Uterus (tissue), 2 donors: Measurements from ENCODE around the gene ST6GALNAC3.

ENCODE experiments used
- POLR2A ChIP-seq, 2 donors: fragments of 450-650 bp; IDR thresholded peaks; one replicate each; pipeline ENCODE4 v1.6.1; 2016; ENCODE audit warnings: antibody characterized with exemption in 2 of 2, mild to moderate bottlenecking in 1 of 2, moderate library complexity in 1 of 2
- TF ChIP-seq, protein P1 (sequence below), 4 experiments: fragments of 200-600 bp in 2 of 4; fragments of 450-650 bp in 2 of 4; sonication (generic) in 2 of 4; IDR thresholded peaks; one replicate each; pipeline ENCODE4 v1.5.1; 2016 to 2019; ENCODE audit warnings: antibody characterized with exemption in 4 of 4, mild to moderate bottlenecking in 2 of 4, moderate library complexity in 1 of 4

DNA sequence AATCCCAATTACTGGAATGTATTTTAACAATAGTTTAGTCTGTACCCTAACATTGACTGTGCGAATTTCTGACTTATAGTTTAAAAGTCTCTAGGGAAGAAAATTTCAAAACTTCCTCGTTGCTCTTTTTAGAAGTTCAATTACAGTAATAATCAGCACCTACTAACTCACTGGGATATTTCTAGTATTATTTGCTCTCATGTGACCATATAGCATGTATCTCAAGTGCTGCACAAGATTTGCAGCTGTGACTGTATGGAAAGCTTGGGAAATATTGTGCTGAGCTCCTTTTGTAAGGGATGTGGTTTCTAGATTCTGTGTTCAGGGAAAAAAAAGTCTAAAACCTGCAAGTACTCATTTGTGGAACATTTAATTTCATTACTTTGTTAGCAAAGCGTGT is 153.1 kb downstream of the ST6GALNAC3 start:
- TF ChIP-seq, protein P1, sequence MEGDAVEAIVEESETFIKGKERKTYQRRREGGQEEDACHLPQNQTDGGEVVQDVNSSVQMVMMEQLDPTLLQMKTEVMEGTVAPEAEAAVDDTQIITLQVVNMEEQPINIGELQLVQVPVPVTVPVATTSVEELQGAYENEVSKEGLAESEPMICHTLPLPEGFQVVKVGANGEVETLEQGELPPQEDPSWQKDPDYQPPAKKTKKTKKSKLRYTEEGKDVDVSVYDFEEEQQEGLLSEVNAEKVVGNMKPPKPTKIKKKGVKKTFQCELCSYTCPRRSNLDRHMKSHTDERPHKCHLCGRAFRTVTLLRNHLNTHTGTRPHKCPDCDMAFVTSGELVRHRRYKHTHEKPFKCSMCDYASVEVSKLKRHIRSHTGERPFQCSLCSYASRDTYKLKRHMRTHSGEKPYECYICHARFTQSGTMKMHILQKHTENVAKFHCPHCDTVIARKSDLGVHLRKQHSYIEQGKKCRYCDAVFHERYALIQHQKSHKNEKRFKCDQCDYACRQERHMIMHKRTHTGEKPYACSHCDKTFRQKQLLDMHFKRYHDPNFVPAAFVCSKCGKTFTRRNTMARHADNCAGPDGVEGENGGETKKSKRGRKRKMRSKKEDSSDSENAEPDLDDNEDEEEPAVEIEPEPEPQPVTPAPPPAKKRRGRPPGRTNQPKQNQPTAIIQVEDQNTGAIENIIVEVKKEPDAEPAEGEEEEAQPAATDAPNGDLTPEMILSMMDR (IDR thresholded peaks at IDR 0.05): no peak
- TF ChIP-seq POLR2A (IDR thresholded peaks at IDR 0.05): no peak
